GM12873 (cell line): Measurements from ENCODE around the gene HDAC3.

ENCODE experiments used
- TF ChIP-seq, protein P1 (sequence below): IDR thresholded peaks from 2 replicates; pipeline ENCODE4 v1.5.1; 2012; ENCODE audit warnings: low read depth, mild to moderate bottlenecking, moderate library complexity, low read length, control low read depth; ENCODE audit not compliant: insufficient read depth; ENCODE audit errors: missing control alignments

Gene HDAC3

DNA sequence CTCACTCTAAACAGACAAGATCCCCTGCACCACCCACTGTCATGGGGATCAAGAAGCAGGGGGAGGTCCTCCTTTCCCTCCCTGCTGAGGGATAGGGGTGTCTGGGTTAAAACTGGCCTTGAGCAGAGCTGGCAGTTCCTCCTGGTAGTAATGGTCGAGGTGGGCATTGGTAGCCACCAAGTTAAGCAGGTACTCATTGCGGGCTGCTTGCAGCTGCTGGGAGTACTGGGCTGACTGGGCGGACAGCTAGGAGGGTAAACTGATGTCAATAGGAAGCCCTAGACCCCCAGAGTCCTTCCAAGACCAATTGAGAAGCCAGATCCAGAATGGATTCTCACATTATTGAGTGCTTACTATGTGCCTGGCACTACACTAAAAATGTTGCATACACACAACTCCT, 11.2 kb upstream of the HDAC3 start:
- TF ChIP-seq, protein P1, sequence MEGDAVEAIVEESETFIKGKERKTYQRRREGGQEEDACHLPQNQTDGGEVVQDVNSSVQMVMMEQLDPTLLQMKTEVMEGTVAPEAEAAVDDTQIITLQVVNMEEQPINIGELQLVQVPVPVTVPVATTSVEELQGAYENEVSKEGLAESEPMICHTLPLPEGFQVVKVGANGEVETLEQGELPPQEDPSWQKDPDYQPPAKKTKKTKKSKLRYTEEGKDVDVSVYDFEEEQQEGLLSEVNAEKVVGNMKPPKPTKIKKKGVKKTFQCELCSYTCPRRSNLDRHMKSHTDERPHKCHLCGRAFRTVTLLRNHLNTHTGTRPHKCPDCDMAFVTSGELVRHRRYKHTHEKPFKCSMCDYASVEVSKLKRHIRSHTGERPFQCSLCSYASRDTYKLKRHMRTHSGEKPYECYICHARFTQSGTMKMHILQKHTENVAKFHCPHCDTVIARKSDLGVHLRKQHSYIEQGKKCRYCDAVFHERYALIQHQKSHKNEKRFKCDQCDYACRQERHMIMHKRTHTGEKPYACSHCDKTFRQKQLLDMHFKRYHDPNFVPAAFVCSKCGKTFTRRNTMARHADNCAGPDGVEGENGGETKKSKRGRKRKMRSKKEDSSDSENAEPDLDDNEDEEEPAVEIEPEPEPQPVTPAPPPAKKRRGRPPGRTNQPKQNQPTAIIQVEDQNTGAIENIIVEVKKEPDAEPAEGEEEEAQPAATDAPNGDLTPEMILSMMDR, result no peak

DNA sequence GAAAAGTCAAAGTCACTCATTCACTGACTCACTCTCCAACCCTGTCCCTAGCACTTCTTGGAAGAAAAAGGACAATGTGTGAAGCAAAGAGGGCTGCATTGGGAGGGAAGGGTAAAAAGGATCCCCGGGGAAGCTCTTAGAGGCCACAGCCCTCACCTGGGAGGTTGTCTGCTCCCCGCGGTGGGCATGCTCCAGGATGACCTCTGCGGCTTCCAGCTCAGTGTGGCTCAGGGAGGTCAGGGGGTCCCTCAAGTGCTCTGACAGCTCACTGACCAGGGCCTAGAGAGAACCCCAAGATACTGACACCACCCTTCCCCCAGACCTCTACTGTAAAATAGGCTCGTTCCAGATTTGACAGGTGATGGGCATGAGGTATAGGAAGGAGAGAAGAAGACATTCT, 10.6 kb upstream of the HDAC3 start:
- TF ChIP-seq, protein P1, result no peak

DNA sequence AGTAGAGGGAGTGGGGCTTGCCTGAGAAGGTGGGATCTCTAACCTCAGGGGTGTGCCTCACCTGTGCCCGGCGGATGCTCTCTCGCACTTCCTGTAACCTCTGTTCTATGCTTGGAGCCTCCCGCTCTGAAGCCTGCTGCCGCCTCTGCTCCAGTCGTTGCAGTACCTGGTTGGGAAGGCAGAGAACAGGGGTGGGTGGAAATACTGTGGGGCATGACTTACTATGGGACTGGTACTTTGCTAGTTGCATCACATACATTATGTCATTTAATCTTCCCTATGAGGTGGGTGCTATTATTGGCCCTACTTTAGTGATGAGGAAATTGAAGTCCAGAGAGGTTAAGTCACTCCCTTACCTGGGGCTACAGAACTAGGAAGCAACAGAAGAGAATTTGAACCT, 9.4 kb upstream of the HDAC3 start:
- TF ChIP-seq, protein P1, result no peak

DNA sequence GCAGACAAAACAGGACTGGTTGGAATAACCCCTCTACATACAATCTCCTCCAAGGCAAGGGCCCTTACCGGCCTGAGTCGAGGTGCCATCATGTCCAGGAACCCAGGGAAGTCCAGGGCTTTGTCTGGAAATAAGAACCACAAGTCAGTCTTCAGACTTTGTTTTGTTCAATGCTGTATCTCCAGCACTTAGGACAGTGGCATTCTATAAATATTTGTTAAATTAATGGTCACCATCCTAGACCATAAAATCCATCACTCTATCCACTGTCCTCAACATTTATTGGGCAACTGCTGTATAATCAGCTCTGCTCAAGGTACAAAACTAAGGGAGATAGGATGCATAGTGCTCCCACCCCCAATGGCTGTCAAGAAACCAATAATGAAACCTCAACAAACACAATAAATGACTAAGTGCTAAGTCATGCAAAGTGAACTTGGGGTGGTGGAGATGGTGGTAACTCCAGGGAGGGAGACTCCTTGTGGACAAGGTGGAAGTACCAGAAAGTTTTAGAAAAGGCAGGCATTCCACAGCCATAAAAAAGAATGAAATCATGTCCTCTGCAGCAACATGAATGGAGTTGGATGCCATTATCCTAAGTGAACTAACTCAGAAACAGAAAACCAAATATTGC, 5.1 kb upstream of the HDAC3 start:
- TF ChIP-seq, protein P1, result peak; percentile 39

DNA sequence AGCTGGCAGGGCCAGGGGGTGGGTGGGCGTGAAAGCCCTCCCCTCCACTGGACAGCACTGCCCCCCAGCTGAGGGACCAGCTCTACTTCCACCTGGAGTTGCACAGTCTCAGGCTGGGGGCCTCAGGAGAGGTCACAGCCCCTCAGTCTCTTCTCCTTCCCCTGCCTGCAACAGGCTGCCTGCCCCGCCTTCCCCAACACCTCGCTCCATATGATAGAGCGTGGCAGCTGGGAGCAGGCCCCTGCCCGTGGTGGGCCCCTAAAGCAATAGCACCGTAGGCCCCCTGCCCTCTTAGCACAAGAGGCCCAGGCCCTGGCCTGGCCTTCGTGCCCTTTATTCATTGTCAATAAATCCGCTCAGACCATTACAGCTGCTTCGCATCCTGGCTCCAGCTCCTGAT, 4.0 kb upstream of the HDAC3 start:
- TF ChIP-seq, protein P1, result no peak

DNA sequence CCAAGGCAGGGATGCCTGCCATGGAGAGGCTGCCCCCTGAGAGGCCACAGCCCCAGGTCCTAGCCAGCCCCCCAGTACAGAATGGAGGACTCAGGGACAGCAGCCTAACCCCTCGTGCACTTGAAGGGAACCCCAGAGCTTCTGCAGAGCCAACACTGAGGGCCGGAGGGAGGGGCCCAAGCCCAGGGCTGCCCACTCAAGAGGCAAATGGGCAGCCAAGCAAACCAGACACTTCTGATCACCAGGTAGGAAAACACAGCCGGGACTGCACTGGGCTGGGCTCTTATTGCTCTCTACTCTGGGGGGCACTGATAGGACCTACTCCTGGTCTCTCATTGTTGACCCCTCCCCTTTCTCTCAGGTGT, 3.4 kb upstream of the HDAC3 start:
- TF ChIP-seq, protein P1, result no peak

DNA sequence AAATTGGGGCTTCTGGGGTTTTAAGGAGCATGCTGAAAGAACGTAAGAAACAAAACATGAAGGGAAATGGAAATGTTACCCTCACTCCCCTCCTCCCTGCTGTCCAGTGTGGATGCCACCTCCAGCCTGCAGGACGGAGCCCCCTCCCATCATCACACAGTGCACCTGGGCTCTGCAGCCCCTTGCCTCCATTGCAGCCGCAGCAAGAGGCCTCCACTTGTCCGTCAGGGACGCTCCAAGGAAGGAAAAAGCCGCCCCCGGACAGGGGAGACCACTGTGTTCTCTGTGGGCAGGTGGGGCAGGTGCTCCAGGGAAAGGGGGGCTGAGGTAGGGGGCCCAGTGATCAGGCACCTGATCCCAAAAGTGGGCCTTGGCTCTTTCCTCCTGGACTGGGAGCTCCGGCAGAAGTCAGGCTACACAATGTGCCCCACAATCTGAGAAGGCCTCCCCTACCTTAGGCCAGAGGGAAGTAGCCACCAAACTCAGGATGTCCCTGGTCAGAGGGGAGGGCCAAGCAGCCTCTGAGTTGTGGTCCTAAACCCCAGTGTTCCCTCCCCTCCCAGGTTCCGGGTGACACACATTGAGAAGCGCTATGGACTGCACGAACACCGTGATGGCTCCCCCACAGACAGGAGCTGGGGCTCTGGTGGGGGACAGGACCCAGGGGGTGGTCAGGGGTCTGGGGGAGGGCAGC, 2.9 kb upstream of the HDAC3 start:
- TF ChIP-seq, protein P1, result no peak
